GM21526 (cell line): ENCODE measurements around the gene P3H3.
A peak's percentile ranks its signal among the peaks of the same experiment; 100 is the strongest.

Source experiments
- ATAC-seq: cut with Tn5 transposase; IDR thresholded peaks from one replicate; pipeline ENCODE4 v1.9.1; 2021; ENCODE audit warnings: moderate library complexity; ENCODE audit not compliant: unreplicated experiment, low FRiP score

P3H3 gene

DNA sequence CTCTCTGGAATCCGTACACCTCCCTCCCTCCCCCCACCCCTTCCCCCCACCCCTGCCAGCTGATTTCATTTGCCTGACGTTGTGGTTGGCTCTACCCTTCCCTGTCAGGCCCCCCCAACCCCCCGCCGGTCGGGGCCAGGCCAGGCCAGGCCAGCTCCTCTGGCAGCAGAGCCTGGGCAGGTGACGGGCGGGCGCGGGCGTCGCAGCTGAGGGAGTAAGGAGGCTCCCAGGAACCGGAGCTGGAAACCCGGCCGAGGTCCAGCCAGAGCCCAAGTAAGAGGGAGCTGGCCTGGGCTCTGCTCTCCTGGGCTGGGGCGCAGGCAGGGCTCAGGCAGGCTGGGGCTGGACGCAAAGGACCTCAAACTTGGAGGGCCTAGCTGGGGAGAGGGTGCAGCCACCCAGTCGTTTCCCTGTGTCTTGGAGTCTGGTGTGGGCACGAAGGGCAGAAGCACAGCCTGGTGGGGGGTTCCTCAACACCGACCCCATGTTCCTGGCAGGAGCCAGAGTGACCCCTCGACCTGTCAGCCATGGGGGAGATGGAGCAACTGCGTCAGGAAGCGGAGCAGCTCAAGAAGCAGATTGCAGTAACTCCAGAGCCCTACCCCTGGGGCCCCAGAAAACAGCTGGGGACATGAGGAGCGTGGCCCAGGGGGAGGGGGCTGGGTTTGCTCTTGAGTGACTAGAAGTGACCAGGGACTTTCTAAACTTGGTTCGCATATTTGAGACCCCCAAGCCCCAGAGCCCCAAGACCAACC, 12.7 kb downstream of the P3H3 start, which contains the start of gene GNB3:
TSS of gene GNB3 (plus strand) at position 165 of the 755 bp plus-strand sequence. CDS start at position 528, 363 bp downstream.
- no peak for ATAC-seq

DNA sequence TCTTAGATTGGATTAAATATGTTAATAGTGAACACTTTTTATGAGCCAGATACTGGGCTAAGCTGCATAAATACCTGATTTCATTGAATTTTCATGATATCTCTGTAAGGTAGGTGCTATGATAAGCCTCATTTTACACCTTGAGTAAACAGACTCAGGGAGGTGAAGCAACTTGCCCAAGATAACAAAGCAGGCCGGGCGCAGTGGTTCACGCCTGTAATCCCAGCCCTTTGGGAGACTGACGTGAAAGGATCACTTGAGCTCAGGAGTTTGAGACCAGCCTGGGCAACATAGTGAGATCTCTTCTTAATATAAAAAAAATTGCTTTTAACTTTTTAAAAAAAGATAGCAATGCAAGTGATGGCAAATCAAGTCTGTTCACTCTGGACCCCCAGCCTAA, 13.9 kb downstream of the P3H3 start:
- ATAC-seq = no peak

DNA sequence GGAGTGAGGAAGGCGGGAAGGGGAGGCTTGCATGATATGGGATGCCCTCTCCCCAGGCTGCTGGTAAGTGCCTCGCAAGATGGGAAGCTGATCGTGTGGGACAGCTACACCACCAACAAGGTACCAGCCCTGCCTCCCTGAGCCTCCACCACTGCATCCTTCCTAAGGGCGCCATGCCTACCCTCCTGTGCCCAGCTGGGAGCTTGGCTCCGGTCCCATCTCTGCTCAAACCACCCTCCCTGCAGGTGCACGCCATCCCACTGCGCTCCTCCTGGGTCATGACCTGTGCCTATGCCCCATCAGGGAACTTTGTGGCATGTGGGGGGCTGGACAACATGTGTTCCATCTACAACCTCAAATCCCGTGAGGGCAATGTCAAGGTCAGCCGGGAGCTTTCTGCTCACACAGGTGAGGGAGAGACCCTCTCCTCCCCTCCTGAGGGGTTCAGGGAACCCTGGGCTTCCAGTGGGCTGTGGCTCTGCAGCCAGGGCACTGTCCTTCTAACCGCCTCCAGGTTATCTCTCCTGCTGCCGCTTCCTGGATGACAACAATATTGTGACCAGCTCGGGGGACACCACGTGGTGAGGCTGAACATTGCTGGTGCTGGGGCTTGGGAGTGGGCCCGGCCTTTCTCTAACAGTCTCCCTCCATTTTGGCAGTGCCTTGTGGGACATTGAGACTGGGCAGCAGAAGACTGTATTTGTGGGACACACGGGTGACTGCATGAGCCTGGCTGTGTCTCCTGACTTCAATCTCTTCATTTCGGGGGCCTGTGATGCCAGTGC, 15.1 kb downstream of the P3H3 start:
- no peak for ATAC-seq

DNA sequence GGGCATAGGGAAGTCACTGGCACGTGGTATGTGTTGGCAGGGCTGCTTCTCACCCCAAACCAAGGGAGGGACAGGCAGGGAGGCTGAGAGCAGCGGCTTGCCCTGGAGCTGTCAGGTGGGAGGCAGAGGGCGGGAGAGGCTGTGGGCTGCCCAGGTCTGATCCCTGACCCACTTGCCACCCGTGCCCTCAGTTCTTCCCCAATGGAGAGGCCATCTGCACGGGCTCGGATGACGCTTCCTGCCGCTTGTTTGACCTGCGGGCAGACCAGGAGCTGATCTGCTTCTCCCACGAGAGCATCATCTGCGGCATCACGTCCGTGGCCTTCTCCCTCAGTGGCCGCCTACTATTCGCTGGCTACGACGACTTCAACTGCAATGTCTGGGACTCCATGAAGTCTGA, 17.2 kb downstream of the P3H3 start:
- no peak for ATAC-seq

DNA sequence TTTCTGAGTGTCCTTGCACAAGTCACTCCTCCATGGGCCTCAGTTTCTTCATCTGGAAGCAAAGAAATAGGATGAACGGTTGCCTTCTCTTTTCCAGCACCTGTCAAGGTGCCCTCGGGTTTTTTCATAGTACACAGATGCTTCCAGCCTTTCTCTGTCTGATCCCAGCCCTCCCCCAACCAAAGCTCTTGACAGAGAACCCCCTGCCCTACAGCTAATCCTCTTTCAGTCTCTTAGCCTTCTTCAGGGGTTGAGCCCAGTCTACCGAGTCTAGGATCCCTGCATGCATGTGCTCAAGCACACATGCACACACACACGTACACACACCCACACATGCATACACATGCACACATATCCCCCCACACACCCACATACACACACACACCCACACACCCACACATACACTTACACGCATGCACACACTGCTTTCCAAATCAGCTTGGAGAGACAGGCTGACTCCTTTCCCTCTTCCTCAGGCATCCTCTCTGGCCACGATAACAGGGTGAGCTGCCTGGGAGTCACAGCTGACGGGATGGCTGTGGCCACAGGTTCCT, 18.2 kb downstream of the P3H3 start:
- ATAC-seq = no peak

DNA sequence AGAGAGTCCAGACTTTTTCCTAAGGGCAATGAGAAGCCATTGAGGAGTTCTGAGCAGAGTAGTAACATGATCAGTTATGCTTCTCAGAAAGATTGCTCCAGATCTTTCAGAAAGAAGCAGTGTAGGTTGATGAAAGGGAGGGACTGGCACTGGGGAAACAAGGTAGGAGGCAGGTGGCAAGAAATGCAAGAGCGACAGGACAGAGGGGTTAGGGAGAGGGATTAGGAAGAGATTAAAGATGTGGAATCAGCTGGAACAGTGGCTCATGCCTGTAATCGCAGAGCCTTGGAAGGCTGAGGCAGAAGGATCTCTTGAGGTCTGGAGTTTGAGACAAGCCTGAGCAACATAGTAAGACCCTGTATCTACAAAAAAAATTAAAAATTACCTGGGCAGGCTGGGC, 19.5 kb downstream of the P3H3 start:
- no peak for ATAC-seq

DNA sequence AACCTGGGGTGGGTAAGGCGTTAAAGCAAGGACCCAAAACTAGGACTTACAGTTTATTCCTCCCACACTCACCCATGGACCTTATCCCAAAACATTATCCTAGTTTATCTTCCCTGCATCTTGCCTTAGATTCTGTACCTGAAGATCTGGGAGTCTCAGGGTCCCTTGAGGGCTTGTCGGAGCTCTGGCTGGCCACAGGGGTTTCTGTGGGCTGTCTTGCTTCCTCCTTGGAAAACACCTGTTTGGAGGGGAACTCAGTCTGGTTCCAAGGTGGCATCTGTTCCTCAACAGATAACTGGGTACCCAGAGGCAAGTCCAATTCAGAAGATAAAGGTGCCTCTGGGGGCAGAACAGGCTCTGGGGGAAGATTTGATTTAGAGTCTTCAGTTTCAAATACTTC, 21.2 kb downstream of the P3H3 start:
- no peak for ATAC-seq

DNA sequence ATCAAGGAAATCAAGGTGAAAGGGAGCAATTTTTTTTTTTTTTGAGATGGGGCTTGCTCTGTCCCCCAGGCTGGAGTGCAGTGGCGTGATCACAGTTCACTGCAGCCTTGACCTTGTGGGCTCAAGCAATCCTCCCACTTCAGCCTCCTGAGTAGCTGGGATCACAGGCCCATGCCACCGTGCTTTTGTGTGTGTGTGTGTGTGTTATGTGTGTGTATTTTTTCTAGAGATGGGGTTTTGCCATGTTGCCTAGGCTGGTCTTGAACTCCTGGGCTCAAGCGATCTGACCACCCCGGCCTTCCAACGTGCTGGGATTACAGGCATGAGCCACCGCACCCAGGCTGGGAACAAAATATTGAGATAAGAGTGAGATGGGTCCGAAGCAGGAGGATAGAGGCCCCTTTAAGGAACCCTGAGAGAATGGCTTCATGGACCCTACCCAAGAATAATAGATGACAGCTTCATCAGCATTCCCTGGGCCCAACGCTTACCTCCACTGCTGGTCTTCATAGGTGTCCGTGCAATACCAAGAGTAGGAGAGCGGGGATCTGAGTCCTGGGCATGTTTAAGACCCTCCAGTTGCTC, 21.9 kb downstream of the P3H3 start:
- no peak for ATAC-seq

DNA sequence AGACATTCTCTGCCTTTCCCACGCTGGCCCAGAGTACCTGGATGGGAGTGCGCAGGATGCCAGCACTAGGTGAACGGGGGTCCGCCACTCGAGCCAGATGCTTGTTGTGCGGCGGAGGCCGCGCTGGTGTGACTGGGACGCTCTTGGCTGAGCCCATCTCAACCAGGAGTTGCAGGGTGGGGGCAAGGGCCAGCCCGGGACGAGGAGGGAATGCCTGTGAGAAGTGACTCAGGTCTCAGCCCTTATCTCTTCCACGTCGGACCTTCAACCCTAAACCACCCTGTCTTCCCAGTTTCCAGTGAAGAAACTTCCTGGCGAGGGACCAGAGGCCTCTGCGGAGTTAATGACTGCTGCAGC, 22.6 kb downstream of the P3H3 start:
- no peak for ATAC-seq

DNA sequence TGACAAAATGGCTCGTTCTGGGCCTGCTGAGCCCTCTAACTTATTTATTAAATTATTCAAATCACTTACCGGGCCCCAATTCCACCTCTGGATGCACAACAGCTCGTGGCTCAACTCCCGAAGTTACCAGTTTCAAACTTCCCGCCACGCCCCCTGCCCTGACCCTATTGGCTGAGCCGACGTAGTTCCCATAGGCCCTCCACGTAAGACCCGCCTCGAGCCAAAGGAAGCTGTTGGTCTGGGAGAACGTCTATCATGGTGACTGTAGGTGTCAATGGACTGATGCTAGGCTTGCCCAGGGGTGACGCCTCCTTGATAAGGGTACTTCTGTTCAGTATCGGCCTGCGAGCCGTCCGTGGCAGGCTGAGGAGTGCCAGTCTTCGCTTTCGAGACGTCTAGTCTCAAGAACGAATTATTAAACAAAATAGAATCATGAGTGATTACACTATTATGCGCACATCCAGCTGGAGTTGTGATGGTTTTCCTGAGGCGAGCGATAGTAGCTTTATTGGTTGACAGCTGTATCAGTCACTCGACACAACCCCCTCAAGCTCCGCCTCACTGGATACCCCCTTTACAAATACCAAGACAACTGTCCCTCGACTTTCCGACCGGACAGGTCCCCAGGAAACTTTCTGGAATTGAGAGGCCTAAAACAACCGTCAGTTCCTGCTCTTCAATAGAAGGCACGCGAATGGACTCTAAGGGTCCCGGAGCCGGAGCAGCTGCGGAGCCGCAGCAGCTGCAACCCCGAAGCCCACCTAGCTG, 23.1 kb downstream of the P3H3 start, which contains the start of gene CDCA3:
TSS of gene CDCA3 (minus strand) at position 134 of the 768 bp plus-strand sequence. CDS start 334 bp downstream, outside the sequence.
- peak; percentile 57 for ATAC-seq

DNA sequence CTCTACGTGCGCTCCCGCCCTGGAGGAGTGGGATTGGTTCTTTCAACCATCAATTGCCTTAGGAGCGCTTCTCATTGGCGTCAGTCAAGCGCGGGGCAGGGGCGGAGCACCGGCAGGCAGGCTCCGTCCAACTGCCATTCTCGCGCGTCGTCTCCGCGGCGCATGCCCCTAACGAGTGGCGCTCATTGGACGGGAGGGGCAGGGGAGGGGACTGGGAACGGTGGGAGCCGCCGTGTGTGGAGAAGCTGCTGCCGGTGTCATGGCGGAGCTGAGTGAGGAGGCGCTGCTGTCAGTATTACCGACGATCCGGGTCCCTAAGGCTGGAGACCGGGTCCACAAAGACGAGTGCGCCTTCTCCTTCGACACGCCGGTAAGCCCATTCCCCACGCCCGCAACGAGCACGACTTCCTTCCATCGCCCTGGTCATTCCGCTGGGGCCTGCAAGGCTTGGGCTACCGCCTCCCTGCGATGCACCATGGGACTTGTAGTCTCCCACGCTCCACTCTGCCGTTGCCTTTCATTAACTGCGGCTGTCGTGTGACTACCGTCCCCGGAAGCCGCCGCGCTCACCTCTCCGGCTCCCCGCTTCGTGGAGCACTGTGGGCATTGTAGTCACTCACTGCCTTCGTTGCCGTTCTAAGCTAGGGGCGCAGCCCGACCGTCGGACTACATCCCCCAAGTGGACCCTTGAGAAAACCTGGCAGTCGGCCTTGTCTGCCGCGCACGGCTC, 23.9 kb downstream of the P3H3 start, which contains the start of gene USP5:
TSS of gene USP5 (plus strand) at position 230 of the 730 bp plus-strand sequence. CDS start at position 260, 30 bp downstream.
- ATAC-seq = peak; percentile 70

DNA sequence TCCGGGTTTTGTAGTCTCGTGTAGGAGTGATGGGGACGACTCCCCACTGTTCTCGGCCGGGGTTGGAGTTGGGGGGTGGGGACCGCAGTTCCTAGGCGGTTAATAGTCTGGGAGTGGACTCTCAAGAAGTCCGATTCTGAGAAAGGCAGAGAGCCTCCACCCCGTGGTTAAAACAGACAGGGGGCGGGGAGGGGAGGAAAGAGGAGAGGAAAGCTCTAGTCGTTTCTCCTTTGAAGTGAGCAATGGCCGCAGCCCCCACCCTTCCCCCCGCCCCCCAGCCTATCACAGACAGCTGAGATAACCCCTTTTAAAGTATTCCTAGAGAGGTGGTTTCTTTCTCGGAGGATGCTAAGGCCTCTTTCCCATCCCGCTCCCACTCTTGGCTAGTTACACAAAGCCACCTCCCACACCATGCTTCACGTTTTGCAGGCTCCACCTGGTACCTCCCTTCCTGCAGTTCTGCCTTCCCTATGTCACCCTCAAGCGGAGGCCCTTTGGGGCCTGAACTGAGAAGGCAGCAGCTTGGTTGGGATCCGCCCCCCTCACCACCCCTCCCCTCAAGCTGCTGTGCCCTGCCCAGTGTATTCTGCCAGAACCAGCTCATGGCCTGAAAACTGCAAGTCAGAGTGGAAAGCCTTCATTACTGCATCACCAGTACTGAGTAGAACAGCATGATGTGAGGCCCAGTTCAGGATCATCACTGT, 24.6 kb downstream of the P3H3 start:
- ATAC-seq = no peak

DNA sequence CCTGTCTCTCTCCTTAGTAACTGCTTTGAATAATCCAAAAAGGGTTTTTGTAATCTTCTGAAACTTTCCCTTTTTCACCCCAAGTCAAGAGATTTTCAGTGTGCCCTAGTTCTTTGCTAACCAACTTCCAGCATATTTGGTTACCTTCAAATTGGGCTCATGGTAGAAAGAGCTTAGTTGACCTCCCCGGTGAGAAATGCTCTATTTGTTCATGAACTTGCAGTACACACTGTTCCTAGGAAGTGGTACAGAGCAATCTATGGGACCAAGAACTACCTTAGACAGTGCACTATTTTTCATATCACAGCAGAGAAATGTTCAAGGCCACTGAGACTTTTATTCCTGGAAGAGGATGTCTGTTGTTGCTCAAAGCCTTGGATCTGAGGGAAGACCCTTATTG, 25.4 kb downstream of the P3H3 start:
- no peak for ATAC-seq

DNA sequence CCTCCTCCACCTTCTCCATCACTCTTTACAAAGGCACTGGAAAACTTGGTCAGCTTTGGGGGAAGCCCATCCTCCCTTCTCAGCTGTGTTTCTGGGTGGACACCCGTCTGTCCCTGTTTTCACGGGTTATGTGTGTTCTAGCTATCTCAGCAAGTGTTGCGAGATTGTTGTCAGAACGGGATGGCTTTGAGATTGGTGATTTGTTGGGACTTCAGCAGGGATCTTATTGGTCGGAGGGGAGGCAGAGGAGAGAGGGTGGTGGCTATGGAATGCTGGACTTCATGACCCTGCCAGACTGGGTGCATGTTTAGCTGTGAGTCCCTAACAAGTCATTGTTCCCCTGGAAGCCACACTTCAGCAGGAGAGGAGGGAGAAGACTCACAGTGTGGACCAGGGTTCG, 25.8 kb downstream of the P3H3 start:
- ATAC-seq = no peak

DNA sequence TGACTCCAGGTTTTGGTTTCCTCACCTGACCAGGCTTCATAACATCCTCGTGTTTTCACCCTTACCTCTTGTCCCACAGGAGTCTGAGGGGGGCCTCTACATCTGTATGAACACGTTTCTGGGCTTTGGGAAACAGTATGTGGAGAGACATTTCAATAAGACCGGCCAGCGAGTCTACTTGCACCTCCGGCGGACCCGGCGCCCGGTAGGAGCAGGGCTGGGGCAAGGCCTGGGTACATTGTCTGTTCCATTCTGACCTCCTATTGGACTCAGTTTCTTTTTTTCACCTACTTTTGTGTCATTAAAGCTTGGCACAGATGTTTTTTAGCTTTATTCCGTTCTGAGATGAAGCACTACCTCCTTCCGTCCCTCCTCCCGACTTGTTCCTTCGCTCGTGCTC, 27.1 kb downstream of the P3H3 start:
- ATAC-seq = no peak

DNA sequence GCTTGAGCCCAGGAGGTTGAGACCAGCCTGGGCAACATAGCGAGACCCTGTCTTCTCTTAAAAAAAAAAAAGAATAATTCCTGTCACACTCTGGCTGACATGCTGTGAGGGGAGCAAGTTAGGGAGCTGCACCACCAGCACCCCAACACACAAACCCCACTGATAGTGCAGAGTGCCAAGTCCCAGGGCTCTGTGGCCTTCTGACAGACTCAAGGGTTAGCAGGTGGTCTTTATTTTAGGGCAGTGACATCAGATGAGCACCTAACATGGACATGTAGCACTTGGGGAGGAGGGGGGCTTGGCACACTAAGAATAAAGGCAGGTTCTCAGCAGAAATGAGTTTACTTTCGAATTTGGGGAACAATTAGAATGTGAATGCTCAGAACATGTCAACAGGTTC, 30.6 kb downstream of the P3H3 start:
- no peak for ATAC-seq

DNA sequence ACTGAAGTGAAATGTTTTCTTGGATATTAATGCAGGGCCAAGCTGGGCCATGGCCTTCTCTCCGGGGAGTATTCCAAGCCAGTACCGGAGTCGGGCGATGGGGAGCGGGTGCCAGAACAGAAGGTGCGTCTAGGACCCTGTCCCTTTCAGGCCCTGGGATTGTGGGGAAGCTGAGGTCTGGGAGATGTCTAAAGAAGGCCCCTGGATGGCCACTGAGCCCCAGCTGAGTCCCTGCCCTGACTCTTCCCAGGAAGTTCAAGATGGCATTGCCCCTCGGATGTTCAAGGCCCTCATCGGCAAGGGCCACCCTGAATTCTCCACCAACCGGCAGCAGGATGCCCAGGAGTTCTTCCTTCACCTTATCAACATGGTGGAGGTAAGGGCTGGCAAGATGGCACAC, 31.9 kb downstream of the P3H3 start:
- no peak for ATAC-seq

DNA sequence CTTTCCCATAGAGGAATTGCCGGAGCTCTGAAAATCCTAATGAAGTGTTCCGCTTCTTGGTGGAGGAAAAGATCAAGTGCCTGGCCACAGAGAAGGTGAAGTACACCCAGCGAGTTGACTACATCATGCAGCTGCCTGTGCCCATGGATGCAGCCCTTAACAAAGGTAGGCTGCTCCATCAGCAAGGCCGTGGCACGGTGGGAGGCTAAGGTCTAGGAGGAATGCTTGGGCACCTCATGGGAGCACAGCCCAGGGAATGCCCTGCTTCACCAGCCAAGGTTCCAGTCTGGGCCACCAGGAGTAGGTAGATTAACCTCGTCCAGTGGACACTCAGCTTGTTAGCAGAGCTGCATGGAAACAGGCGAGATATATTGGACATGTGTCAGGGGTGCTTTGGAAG, 32.7 kb downstream of the P3H3 start:
- no peak for ATAC-seq

DNA sequence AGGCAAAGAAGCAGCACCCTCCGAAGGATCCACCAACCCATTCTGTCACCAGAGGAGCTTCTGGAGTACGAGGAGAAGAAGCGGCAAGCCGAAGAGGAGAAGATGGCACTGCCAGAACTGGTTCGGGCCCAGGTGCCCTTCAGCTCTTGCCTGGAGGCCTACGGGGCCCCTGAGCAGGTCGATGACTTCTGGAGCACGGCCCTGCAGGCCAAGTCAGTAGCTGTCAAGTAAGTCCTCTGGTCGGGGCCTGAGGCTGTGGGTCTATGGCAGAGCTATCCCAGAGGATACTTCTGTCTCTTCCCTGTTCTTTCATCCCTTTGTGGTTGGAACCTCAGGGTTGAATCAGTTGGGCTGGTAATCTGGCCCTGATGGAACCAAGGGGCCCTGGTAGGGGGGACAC, 33.2 kb downstream of the P3H3 start:
- no peak for ATAC-seq
